Thyroid gland (tissue), 4 donors: ENCODE measurements around the gene EGFR.

Source experiments
- POLR2A ChIP-seq, 2 donors: fragments of 450-650 bp; IDR thresholded peaks; one replicate each; pipeline ENCODE4 v1.6.1; 2017; ENCODE audit warnings: antibody characterized with exemption in 2 of 2, mild to moderate bottlenecking in 2 of 2, moderate library complexity in 1 of 2
- TF ChIP-seq, protein P1 (sequence below), 6 experiments: fragments of 200-600 bp in 3 of 6; fragments of 450-650 bp in 3 of 6; sonication (generic) in 3 of 6; IDR thresholded peaks; one replicate each; pipeline ENCODE4 v1.5.1; 2016 to 2019; ENCODE audit warnings: antibody characterized with exemption in 6 of 6, mild to moderate bottlenecking in 2 of 6, inconsistent platforms in 1 of 6, moderate library complexity in 1 of 6

DNA sequence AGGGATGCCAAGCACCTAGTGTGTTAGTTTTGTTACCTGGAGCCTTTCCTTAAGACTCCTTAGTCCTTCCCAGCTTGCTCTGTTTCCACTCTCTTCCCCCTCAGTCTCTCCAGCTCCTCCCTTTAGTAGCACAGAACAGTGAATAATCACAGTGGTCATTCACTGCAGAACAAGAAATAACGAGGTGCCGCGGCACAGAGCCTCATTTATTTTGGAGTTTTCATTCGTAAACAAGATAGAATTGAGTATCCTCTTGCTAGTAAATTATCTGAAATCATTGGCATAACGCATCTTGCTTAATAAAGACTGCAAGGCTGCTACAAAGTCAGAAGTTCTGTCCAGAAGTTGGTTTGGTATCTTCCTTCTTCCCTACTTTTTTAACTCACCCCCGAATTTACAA, 217.0 kb downstream of the EGFR start:
- no peak for TF ChIP-seq POLR2A (IDR thresholded peaks at IDR 0.05)
- TF ChIP-seq, protein P1, sequence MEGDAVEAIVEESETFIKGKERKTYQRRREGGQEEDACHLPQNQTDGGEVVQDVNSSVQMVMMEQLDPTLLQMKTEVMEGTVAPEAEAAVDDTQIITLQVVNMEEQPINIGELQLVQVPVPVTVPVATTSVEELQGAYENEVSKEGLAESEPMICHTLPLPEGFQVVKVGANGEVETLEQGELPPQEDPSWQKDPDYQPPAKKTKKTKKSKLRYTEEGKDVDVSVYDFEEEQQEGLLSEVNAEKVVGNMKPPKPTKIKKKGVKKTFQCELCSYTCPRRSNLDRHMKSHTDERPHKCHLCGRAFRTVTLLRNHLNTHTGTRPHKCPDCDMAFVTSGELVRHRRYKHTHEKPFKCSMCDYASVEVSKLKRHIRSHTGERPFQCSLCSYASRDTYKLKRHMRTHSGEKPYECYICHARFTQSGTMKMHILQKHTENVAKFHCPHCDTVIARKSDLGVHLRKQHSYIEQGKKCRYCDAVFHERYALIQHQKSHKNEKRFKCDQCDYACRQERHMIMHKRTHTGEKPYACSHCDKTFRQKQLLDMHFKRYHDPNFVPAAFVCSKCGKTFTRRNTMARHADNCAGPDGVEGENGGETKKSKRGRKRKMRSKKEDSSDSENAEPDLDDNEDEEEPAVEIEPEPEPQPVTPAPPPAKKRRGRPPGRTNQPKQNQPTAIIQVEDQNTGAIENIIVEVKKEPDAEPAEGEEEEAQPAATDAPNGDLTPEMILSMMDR (IDR thresholded peaks at IDR 0.05): no peak
